GM19238 (cell line): ENCODE measurements around the gene BOLA2.
"Not testable (repeated sequence)": the region's sequence is repeated elsewhere in the genome, so short reads cannot be mapped to it uniquely, and the experiment has no call there.

Source experiments
- DNase-seq: peaks from one replicate; pipeline ENCODE4 v3.0.0; 2011; ENCODE audit warnings: low spot score; ENCODE audit not compliant: insufficient read length

BOLA2 gene

DNA sequence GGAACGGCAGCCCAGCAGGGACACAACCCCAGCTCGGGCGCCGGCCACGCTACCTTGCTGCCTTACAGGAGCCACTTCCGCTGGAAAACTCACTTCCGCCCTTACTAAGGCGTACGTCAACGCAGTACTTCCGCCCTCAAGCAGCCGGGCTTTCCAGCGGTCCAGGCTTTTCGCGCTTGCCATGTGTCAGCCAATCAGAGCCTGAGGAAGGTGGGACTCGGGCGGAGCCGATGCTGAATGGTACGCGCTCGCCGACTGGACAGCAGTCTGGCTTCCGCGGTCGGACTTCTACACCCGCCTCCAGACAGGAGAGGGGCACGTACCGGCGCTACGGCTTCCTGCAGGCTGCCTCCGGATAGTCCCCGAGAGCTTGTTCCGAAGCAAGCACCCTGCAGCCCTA, at the start of gene BOLA2, which contains the start of gene SLX1B:
BOLA2 (minus strand) TSS at position 83 of the 400 bp plus-strand sequence. CDS start 98 bp downstream, outside the sequence.
SLX1B (plus strand) TSS at position 265 of the 400 bp plus-strand sequence.
- not testable (repeated sequence) for DNase-seq

DNA sequence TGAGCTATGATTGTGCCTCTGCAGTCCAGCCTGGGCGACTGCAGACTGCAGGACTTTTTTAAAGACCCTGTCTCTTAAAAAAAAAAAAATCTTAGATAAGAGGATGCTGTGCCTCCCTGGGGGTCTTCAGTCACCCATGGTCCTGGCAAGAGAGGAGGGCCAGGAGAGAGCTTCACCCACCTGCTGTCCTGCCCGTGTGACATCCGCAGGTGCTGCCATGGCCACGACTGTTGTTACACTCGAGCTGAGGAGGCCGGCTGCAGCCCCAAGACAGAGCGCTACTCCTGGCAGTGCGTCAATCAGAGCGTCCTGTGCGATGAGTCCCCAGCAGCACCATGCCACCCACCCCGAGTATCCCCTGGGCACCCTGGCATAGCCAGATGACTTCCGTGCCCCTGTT, 28.1 kb upstream of the BOLA2 start:
- DNase-seq, result not testable (repeated sequence)

DNA sequence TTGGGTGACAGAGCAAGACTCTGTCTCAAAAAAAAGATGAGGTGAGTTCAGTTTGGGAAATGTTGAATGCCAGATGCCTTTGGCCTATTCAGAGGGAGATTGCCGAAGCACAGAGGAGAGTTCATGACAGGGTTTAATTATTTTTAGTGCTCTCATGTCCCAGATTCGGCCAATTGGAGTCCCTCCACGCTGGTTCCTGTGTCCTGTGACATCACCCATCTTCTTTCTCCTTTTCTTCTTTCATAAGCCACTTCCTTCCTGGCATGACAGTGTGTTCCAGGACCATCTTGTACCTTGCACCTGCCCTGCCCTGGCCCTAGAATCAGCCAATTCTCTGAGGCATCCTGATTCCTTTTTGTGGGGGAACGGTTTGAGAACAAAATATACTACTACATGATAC, 17.9 kb upstream of the BOLA2 start:
- not testable (repeated sequence) for DNase-seq

DNA sequence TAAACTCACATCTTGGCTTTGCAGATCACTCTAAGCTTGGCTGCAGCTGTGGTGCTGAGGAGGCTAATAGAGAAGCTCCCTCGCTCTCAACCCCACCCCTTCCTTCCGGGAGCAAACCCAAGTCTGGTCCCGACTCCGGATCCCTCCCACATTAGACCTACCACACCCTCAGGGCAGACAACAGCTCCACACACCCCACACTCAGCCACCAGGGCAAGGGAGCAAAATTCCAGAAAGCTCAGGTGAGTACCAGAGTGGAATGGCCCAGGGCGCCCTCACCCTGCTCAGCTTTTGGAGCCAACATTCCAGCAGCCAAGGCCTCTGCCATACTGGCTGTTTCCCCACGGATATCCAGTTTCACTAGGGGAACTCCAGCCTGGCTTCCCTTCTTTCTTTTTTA, 15.5 kb upstream of the BOLA2 start:
- not testable (repeated sequence) for DNase-seq

DNA sequence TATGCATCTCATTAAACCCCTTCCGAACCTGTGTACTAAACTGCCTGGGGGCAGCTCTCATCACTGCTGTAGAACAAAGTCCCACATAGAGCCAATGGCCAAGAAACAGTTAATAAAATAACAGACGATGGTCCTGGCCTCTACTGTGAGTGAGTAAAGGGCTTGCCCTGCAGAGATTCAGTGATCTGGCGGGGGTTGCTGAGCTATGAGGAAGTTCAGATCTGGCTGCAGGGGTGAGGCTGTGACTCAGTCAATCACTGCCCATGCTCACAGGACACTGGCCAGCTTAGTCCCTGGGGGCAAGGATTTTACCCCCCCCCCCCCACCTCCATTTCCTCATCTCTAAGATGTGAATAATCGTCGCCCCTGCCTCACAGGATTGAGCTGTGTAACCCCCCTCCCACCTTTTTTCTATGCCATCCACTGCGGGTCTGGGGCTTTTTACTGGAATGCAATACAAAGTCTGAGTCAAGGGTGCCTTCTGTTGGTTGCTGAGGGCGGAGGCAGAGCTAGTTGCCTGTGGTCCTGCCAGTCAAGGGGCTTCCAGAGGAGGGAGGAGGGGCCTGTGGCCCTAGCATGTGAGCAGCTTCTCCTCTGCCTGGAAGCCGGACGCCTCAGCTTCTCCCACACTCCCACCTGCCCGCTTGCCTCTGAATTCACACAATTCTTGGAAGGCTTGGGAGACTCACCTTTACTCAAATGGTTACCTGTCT, 13.7 kb upstream of the BOLA2 start:
- not testable (repeated sequence) for DNase-seq

DNA sequence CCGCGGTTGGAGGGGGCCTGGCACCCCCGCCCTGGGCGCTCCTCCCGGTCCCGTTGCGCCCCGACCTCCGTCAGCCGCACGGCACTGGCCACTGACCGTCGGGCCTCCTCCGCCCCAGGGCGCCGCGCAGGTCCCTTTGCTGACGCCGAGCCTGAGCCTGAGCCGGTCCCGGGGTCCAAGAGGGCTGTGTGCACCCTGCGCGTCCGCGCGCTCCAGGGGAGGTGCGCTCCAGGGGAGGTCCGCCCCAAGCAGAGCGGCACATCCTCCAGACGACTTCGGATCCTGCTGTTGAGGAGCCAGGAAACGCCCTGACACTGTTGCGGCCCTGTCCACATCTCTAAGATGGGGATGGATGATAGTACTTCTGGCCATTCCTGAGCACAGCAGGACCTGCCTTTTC, 12.8 kb upstream of the BOLA2 start:
- DNase-seq, result not testable (repeated sequence)

DNA sequence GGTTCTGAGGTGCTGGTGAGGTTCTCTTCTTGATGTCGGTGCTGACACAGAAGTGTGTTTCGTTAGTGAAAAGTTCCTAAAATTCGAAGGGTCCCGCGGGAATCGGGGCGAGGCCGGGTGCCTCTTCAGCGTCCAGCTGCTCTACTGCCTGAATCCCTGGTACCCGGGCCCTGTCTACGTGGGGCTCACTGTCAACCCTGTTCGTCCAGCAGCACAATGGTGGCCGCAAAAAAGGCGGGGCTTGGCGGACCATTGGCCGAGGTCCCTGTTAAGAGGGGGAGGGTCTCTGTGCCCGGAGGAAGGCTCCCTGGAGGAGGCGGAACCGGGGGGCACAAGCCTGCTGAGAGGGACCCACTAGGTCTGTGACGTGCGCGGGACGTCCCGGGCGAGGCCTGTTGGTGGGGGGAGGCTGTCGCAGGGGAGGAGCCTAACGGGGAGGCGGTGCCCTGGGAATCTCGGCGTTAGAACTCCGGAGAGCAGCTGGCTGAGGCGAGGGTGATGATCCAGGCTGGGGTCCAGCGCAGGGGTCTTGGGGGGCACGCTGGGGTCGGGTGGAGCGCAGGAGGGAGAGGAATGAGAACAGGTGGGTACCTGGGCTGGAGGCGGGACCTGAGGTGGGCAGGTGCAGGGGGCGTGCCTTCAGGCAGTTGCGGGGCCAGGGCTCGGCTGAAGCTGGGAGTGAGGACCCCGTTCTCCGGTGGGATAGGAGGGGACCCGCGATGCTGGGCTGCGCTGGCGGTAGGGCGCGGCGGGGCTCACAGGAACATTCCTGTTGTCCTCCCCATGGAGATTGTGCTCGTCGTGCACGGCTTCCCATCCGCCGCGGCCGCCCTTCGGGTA, 12.1 kb upstream of the BOLA2 start:
- DNase-seq, result not testable (repeated sequence)

DNA sequence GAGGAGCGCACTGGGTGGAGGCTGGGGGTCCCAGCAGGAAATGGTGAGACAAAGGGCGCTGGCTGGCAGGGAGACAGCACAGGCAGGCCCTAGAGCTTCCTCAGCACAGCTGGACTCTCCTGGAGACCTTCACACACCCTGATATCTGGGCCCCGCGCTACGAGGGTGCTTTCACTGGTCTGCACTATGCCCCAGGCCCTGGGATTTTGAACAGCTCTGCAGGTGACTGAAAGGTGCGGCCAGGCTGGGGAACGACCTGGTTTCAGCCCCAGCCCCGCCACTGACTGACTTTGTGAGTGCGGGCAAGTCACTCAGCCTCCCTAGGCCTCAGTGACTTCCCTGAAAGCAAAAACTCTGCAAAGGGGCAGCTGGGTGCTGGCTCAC, 6.5 kb upstream of the BOLA2 start:
- DNase-seq, result not testable (repeated sequence)

DNA sequence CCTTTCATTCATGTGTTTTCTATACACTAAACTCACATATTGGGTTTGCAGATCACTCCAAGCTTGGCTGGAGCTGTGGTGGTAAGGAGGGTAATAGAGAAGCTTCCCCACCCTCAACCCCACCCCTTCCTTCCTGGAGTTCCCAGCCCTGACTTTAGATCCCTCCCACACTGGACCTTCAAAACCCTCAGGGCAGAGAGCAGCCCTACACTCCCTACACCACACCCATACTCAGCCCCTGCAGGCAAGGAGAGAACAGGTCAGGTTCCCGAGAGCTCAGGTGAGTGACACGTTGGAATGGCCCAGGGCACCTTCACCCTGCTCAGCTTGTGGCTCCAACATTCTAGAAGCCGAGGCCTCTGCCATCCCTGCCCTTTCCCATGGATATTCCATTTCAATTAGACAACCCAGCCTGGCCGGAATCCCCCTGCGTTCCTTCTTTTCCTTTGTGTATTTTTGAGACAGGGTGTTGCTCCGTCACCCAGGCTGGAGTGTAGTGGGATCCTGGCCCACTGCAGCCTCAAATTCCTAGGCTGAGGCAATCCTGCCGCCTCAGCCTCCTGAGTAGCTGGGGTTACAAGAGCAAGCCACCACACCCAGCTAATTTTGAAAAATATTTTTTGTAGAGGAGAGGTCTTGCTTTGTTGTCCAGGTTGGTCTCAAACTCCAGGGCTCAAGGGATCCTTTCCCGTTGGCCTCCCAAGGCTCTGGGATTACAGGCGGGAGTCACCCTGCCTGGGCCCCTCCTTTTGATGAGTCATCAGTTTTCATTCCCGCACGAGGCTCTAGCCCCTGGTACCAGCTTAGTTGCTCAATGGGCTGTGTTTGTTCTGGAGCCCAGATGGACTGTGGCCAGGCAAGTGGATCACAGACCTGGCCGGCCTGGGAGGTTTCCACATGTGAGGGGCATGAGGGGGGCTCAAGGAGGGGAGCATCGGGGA, 5.8 kb upstream of the BOLA2 start, which contains the start of gene SULT1A4:
SULT1A4 (plus strand) TSS at position 208 of the 941 bp plus-strand sequence. CDS start 1,473 bp downstream, outside the sequence.
- DNase-seq, result not testable (repeated sequence)

DNA sequence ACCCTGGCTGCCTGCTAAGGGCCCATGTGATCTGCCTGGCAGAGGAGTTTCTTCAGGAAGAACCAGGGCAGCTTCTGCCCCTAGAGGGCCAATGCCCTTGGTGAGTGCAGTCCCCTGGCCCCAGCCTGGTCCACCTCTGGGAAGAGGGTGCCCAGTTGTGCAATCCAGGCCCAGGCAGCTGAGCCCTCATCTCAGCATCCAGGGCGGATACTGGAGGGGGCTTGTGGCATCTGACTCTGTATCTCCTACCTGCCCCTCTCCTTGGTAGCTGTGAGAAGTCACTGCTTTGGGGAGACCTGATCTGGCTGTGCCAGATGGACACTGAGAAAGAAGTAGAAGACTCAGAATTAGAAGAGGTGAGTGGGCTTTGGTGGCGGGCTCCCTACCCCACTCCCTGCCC, 3.5 kb upstream of the BOLA2 start:
- not testable (repeated sequence) for DNase-seq

DNA sequence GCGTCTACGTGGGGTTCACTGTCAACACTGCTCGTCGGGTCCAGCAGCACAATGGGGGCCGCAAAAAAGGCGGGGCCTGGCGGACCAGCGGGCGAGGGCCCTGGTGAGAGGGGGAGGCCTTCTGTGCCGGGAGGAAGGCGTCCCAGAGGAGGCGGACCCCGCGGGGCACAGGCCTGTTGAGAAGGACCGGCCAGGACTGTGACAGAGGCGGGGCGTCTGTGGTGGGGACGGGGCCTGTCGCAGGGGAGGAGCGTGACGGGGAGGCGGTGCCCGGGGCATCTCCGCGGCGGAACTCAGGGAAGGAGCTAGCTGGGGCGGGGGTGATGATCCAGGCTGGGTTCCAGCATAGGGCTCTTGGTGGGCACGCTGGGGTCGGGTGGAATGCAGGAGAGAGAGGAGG, 677 bp upstream of the BOLA2 start:
- not testable (repeated sequence) for DNase-seq

DNA sequence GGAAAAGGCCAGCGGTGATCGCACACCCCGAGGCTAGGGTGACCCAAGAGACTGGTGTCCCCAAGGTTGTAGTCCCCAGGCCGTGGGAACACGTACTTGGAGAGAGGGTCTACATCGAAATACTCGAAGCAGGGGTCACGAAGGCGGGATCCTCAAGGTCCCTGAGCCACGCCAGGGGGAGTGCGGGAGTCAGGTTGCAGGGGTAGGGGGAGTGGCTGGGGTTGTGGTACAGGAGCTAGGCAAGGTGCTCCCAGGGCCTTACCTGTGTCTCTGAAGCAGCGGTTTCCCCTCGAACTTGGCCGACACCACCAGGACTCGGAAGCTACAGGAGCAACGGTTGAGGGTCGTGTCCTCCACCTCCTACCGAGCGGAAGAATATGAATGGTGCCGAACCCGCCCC, 397 bp downstream of the BOLA2 start:
- not testable (repeated sequence) for DNase-seq

DNA sequence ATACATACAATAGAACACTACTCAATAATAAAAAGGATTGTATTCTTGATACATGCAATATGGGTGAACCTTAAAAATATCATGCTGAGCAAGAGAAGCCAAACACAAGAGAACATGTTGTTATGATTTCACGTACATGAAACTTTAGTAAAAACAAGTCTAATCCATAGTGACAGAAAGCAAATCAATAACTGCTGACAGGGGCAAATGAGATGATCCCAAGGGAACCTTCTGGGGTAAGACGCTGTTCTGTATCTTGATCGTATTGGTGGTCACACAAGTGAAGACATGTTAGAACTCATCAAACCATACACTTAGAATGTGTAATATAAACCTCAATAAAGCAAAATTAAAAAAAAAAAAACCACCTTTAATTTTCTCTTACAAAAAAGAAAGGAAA, 28.8 kb downstream of the BOLA2 start:
- DNase-seq, result not testable (repeated sequence)

DNA sequence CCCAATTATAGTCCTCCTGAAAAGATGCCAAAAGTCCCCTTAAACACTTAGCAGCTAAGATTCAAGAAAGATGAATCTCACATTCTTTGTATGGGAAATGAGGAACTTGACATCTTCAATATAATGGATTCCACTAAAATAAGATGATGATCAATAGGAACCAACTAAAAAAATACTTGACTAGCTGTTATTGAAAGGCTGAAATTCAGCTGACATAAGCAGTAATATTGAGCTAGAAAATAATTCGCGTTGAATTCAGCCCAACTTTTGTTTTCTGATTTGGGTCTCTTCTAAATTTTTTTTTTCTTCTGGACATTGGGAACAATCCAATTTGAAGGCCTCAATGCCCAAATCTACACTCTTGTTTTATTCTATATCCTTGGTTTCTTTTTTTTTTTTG, 30.6 kb downstream of the BOLA2 start:
- not testable (repeated sequence) for DNase-seq

DNA sequence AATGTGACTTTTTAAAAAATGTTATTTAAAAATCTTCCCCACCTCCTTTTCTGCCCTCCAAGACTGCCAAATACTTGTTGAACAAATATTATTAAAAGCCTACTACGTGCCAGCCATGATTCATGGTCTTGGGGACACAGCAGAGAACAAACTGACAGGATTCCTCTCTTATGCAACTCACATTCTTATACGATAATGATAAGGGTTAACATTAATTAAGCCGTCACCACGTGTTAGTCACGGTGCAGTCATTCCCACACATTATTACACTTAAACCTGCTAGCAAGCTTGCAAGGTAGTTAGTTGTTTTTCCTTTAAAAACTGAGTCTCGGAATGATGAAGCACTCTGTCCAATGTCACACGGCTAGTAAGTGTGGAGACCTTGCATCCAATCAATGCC, 48.9 kb downstream of the BOLA2 start:
- not testable (repeated sequence) for DNase-seq
